Measurements from ENCODE around the gene SDF4.
"Not testable (repeated sequence)": the region's sequence is repeated elsewhere in the genome, so short reads cannot be mapped to it uniquely, and the experiment has no call there.

Gene SDF4

GRCh38 chr1:1196431-1197187 lies 35.2 kb downstream of the SDF4 start:
- no peak for DNase-seq

- not testable (repeated sequence) for DNase-seq
Observed at GRCh38 chr1:1195726-1196125, 36.1 kb downstream of the SDF4 start.

GRCh38 chr1:1194723-1195122 lies 37.1 kb downstream of the SDF4 start:
- no peak for DNase-seq

GRCh38 chr1:1191734-1192133 lies 40.1 kb downstream of the SDF4 start:
- DNase-seq: no peak

DNA sequence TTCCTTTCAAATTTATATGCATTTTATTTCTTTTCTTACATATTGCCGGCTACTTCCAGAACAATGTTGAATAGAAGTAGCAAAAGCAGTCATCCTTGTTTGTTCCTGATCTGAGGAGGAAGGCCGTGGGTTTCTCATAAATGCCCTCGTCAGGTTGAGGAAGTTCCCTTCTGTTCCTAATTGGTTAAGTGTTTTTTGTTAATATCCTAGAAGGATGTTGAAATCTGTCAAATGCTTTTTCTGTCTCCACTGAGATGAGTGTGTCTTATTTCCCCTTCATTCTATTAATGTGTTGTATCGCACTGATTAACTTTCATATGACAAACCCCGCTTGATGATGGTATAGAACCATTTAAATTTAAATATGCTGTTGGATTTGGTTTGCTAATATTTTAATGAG lies 42.7 kb downstream of the SDF4 start:
- DNase-seq: no peak

- DNase-seq: no peak
Observed at GRCh38 chr1:1187938-1188337, 43.9 kb downstream of the SDF4 start.

DNA sequence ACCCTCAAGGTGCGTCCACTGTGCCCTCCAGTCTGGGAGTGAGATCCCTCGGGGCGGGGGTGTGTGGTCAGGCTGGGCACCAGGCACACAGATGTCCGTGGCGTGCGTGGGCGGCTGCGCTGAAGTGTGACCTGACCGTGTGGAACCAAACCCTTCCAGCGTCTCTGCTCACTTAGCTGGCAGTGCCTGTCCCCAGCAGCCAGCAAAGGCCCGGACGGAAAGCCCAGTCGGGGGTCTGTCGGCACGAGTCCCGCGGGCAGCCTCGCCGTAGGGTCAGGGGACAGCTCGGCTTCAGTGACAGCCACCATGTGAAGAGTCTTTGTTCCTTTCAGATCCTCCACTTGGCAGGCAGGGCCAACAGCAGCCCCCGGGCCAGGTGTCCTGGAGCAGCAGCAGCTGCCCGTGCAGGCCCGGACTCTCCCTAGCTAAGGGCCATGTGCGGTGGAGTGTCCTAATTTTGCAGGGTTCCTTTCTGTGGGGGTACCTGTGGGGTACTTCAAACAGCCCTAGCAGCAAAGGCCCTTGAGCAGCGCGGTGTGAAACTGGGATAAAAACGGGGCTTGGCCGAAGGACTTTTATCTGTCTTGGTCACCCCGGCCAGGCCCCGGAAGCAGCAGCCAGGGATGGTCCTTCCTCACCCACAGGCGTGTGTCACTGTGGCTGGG lies 46.6 kb downstream of the SDF4 start:
- no peak for DNase-seq

GRCh38 chr1:1183833-1184775 lies 47.7 kb downstream of the SDF4 start:
- no peak for DNase-seq

GRCh38 chr1:1183221-1183747 lies 48.5 kb downstream of the SDF4 start:
- DNase-seq: no peak

GRCh38 chr1:1182491-1183220 lies 49.1 kb downstream of the SDF4 start:
- no peak for DNase-seq

DNA sequence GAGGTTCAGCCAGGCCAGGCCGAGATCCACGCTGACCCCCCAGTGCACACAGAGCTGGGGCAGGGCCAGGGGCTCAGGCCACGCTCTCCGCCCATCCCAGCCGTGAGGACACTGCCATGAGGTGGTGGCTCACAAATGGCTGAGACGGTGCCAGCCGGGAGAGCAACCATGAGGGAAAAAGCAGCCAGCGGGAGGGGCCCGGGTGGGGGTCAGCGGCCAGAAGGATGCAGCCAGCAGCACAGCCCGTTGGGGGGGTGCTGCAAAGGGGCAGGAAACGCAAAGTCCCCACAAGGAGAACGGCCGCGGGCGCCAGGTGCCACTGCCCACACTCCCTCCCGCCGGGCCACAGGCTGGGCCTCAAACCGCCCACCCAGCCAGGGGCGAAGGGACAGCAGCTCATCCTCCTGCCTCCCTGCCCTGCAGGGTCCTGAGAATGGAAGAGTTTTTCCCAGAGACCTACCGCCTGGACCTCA lies 49.8 kb downstream of the SDF4 start:
- DNase-seq: no peak

DNA sequence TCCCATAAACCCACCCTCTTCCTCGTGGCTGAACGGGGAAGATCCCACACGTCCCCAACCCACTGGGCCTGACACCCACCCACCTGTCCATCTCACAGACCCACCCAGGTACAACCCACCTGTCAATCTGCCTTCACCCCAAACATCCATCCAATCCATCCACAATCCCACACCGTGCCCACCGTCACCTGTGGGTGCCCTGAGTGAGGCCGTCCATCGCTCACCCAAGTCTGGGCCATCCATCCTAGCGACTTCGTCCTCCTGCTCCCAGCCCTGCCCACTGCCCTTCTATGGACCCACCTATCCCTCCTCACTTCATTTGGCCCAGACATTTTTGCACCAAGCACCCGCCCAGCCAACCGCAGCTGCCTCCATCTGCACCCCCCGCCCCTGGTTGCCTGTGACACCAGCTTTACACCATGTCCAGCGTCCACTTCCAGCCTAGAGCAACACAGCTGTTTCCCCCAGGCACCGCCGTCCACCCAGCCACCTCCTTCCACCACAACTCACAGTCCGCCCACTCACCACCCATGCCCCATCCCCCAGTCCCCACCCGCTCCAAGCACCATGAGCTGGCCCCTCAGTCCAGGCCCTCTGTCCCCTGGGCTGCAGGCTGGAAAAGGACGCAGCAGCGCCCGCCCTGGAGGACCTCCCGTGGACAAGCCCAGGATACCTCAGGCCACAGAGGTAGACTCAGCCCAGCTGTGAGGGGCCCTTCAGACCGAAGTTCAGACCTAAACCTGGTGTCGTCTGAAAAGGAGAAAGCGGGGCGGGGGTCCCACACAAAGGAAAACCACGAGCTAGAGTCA lies 50.5 kb downstream of the SDF4 start:
- DNase-seq: no peak

- no peak for DNase-seq
Observed at GRCh38 chr1:1179983-1180861, 51.6 kb downstream of the SDF4 start.

DNA sequence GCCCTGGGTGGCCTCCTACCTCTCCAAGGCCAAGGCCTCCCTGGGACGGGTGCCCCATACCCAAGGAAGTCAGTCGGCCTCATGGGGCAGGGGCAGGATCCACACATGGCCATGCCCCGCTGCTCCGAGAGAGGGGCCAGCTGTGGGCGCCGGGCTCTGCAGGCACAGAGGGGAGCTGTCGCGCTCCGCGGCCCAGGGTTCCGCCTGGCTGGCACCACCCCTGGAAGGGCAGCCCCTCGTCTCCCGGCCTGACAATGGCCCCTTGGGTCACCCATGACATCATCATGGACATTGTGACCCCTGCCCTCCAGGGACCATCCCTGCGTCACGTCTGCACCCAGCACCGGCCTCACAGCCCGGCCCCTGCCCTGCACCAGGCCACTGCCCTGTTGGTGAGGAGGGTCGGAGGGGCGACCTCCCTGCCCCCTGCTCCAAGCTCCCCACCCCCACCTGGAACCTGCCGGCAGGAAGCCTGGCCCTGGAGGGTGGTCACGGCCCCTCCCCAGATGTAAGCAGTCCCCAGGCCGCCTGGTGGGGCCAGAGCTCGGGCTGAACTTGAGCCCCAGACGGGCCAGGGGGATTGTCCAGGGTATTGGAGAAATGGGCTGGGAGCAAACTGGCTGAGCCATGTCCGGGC lies 52.3 kb downstream of the SDF4 start:
- DNase-seq: no peak

DNA sequence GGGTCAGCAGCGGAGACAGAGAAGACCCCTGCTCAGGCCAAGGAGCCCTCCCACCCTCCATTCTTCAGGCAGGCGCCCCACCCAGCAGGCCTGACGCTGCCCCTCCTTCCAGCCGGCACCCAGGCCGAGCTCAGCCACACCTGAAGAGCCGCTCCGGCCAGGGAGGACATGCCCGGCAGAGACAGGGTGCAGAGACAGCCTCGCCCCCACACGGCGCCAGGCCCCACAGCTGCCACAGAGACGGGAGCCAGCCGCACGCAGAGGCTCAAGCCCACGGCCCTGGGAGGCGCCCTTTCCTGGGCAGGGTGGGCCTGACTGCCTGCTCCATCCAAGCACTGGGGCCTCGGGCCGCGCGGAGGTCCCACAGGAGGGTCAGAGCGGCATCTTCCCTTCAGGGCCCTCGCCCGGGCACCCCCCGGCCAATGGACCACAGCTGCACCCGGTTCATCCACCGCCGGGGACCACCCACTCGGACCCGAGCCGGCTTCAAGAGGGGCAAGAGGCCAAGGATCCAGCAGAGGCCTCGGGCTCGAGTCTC lies 52.9 kb downstream of the SDF4 start:
- DNase-seq: no peak

DNA sequence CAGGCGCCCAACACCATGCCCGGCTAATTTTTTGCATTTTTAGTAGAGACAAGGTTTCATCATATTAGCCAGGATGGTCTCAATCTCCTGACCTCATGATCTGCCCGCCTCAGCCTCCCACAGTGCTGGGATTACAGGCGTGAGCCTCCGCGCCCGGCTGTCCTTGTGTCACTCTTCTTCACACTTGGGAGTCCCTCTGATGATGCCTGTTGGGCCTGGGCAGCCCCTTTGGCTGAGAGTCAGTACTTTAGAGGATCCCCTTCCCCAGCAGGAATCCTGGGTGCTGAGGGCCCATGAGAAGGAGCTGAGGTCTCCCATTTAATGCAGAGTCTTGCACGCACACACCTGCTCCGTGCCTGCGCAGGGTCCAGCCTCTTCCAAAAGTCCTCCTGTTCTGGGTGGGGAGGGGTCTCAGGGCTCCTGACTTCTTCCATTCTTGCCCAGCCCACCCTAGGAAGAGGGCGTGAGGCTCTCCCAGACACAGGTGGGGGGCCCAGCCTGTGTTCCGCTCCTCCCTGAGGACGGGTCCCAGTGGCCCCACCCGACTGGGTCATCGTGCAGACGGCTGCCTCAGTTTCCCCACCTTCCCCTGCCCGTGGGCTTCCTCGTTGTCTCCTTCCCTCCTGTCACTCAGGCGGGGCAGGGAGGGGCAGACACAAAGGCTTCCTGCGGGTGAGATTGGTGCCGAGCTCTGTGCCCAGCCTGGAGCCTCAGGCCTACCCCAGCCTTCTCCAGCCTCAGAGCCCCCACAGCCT lies 54.2 kb downstream of the SDF4 start:
- no peak for DNase-seq

DNA sequence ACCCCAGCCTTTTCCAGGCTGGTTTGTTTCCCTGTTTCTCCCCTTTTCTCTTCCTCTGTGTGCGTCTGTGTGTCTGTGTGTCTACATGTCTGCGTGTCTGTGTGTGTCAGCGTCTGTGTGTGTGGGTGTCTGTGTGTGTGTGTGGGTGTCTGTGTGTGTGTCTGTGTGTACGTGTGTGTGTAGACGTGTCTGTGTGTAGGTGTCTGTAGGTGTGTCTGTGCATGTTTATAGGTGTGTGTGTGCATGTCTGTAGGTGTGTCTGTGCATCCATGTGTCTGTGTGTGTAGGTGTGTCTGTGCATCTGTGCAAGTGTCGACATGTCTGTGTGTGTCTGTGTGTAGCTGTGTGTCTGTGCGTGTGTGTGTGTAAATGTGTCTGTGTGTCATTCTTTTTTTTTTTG lies 54.9 kb downstream of the SDF4 start:
- DNase-seq: no peak

DNA sequence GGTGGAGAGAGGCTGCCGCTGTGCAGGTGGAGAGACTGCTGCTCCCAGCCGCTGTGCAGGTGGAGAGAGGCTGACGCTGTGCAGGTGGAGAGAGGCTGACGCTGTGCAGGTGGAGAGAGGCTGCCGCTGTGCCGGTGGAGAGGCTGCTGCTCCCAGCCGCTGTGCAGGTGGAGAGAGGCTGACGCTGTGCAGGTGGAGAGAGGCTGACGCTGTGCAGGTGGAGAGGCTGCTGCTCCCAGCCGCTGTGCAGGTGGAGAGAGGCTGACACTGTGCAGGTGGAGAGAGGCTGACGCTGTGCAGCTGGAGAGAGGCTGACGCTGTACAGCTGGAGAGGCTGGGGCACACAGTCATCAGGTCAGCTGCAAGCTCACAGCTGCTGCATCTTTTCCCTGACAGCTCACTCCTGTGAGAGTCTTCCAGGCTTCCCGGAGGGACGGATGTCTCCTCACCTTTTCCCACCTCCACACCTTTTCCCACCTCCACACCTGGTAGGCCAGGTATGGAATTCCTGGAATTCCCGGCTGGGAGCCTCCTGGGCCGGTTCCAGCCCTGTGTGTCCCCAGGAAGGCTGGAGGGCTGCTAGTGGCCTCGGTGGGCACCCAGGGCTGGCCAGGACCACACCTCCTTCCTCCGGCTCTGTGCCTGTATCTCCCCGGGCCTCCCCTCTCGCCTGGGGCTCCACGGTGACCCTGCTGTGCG lies 55.6 kb downstream of the SDF4 start:
- peak; percentile 72 for DNase-seq
